ENCODE data around the gene SPOCK2.

SPOCK2 gene

DNA sequence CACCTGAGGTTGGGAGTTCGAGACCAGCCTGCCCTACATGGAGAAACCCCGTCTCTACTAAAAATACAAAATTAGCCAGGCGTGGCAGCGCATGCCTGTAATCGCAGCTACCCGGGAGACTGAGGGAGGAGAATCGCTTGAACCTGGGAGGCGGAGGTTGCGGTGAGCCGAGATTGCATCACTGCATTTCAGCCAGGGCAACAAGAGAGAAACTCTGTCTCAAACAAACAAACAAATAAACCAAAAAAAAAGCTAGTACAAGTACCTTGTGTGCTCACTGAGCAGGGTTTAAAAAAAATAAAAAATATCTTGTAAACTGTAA, 11.2 kb upstream of the SPOCK2 start:
- no peak overlapping the region for H3K4me3 ChIP-seq (ENCODE audit: low read length)
- TF ChIP-seq ZNF274 (IDR thresholded peaks at IDR 0.05; ENCODE audit: low read depth, low read length) = no peak

DNA sequence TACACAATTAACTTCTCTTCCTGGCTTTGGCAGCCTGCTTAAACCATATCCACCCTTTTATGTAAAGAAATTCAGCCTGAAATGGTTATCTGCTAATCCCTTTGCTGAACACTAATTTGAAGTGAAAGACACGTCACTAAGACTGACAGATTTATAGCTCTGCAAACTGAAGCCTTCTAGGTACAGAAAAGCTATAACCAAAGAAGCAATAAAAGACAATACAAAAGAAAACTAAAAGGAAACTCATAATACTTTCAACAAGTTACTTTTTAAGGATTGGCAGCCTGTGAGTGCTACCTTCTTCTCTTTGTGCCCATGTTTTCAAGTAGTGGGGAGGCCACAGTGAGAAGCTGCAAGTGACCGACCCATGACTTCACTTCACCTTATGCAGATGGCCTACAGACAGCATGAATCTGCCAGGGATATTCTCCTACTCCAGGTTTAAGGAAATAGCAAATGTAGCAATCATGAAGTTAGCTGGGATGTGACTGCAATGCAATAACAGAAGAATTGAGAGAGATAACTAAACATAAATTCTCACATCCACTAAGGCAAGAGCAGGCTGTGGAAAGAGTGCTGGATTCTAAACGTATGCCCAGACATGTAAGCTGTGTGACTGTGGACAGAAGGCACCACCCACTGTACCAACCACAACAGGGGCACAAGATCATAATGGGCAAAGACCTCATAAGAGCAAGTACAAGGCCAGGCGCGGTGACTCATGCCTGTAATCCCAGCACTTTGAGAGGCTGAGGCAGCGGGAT, 10.7 kb upstream of the SPOCK2 start:
- no peak for TF ChIP-seq ZNF274 (IDR thresholded peaks at IDR 0.05; ENCODE audit: low read depth, low read length)

DNA sequence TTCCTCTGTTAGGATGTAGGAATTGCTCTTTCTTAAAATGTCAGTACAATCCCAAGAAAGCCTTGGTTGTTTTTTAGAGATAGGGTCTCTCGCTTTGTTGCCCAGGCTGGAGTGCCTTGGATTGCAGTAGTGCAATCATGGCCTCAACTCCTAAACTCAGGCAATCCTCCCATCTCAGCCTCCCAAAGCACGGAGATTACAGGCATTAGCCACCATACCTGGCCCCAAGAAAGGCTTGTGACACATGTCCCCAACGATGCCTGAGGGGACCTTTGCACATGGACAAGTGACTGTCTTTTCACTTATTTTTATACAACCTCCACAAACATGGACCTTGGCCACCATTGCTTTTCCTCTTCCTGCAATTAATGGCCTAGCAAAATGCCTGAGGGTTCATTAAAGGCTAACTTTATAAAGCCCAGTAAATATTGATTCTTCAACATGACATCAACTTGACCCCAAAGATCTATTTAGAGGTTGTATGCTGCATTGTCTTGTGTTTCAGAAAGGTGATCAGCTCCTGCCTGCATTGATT, 10.0 kb upstream of the SPOCK2 start:
- no peak overlapping the region for H3K4me3 ChIP-seq (ENCODE audit: low read length)
- TF ChIP-seq ZNF274 (IDR thresholded peaks at IDR 0.05; ENCODE audit: low read depth, low read length) = no peak

More for the DNA sequence above, 10.7 kb upstream of the SPOCK2 start:
- H3K4me3 ChIP-seq (ENCODE audit: low read length) = no peak overlapping the region

DNA sequence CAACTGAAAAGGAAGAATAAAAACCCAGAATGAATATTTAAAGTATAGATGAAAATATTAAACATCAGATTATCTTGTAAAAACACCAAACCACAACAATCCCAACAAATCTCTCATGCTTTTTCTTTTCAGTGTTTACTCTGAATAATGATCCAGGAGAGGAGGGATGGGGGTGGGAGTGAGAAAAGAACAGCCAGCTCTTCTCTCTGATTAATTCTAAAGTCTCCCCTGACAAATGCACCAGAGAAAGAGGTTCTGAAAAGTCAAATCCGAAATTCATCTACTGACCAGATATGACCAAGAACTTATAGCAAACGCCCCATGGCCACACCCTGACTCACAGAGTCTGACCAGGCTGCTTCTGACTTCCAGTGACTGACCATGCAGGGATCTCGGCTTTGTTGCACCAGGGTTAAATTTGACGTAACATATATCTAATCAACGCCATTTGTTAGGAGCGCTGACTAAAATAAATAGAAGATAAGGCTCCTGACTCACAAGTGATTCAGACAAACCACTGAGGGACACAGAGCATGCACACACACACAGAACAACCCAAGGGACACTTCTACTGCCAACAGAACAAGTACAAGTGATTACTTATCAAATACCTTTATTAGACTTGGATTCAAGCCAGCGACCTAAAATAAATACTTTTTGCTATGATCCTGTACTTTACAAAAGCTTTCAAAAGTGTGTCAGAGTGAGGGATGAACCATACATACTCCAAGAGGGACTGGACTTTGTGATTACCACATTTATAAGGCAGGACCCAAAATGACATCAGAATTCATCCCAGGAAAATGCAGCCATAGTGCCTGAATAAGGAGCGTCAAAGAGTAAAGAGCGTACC, 9.3 kb upstream of the SPOCK2 start:
- H3K4me3 ChIP-seq (ENCODE audit: low read length) = no peak overlapping the region
- TF ChIP-seq ZNF274 (IDR thresholded peaks at IDR 0.05; ENCODE audit: low read depth, low read length) = no peak

DNA sequence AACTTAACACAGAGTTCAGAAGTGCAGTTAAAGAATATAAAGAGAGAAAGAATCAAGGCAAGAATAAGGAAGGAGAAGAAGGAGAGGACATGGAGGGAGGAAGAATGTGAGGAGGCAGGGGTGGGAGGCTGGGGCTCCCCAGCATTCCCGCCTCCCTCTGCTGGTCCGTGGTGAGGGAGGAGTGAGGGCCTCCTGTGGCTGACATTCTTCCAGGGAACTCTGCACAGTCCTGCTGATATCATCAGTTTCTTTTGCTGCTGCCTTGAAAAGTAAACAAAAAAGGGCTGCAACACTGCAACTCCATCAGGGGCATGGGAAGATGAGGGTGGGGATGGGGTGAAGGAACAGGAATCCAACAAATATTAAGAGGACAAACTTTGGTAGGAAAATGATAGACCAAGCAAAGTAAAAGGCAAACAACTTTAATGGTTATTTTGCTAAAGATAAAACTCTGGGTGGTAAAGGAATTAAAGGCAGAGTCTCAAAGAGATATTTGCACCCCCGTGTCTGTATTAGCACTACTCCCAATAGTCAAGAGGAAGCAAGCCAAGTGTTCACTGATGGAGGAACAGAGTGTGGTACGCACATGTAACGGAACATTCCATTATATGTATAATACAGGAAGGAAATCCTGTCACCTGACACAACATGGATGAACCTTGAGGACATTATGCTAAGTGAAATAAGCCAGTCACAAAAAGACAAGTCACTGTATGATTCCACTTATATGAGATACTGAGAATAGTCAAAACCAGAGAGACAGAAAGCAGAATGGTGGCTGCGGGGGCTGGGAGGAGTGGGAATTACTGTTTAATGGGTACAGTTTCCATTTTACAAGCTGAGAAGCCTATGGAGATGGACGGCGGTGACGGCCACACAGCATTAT, 8.0 kb upstream of the SPOCK2 start:
- TF ChIP-seq ZNF274 (IDR thresholded peaks at IDR 0.05; ENCODE audit: low read depth, low read length) = no peak
- H3K4me3 ChIP-seq (ENCODE audit: low read length) = no peak overlapping the region

DNA sequence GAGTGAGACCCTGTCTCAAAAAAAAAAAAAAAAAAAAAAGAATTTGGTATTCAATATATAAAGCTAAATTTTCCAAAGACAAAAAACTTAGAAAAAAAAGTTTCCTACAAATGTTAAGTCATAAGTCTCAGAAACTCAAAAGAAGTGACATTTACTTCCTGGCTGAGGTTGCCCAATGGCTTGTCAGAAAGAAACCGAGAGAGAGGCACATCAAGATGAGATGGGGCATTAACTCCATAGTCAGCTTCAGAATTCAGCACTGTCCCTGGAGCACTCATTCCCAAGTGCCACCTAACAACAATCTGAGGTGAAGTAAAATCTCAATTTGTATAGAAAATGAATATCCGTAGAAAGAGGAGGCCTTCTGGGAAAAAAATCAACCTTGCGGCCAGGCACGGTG, 6.8 kb upstream of the SPOCK2 start:
- no peak overlapping the region for H3K4me3 ChIP-seq (ENCODE audit: low read length)
- no peak for TF ChIP-seq ZNF274 (IDR thresholded peaks at IDR 0.05; ENCODE audit: low read depth, low read length)

DNA sequence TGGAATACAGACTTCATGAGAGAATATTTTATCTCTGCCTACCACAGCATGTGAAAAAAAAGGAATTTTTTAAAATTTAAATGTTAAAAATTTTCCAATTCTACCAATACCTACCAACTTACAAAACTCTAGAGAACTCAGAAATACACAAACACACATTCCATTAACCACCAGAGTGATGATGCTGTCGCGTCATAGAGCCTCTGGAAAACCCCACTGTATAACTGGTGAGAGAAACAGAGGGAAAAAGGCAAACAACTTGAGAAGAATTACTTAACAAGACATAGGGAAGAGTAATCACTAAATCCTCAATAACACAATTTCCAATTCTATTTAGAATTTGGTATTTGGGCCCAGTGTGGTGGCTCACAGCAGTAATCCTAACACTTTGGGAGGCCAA, 6.2 kb upstream of the SPOCK2 start:
- H3K4me3 ChIP-seq (ENCODE audit: low read length) = no peak overlapping the region
- TF ChIP-seq ZNF274 (IDR thresholded peaks at IDR 0.05; ENCODE audit: low read depth, low read length) = no peak

DNA sequence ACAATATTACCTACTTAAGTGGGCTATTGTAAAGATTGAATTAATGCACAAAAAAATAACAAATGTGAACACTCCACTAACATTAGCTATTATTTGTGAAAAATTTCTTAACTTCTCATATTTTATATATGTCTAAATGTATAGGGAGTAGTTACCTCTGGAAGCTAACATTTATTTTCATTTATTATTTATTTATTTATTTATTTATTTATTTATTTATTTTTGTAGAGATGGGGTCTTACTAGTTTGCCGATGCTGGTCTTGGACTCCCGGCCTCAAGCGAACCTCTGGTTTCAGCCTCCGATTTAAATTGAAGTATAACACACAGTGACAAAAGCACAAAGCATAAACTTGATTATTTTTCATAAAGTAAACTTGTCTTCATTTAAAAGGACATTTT, 5.1 kb upstream of the SPOCK2 start:
- TF ChIP-seq ZNF274 (IDR thresholded peaks at IDR 0.05; ENCODE audit: low read depth, low read length) = no peak
- H3K4me3 ChIP-seq (ENCODE audit: low read length) = no peak overlapping the region

DNA sequence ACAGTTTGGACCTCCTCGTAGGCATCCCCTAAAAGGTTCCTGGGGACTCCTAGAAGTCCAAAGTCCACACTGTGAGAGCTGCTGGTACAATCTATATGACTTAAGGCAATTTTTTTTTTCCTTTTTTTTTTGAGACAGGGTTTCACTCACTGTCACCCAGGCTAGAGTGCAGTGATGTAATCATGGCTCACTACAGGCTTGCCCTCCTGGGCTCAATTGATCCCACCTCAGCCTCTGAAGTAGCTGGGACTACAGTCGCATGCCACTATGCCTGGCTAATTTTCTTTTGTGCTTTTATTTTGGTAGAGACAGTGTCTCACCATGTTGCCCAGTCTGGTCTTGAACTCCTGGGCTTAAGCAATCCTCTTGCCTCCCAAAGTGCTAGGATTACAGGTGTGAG, 4.6 kb upstream of the SPOCK2 start:
- TF ChIP-seq ZNF274 (IDR thresholded peaks at IDR 0.05; ENCODE audit: low read depth, low read length) = no peak
- no peak overlapping the region for H3K4me3 ChIP-seq (ENCODE audit: low read length)

DNA sequence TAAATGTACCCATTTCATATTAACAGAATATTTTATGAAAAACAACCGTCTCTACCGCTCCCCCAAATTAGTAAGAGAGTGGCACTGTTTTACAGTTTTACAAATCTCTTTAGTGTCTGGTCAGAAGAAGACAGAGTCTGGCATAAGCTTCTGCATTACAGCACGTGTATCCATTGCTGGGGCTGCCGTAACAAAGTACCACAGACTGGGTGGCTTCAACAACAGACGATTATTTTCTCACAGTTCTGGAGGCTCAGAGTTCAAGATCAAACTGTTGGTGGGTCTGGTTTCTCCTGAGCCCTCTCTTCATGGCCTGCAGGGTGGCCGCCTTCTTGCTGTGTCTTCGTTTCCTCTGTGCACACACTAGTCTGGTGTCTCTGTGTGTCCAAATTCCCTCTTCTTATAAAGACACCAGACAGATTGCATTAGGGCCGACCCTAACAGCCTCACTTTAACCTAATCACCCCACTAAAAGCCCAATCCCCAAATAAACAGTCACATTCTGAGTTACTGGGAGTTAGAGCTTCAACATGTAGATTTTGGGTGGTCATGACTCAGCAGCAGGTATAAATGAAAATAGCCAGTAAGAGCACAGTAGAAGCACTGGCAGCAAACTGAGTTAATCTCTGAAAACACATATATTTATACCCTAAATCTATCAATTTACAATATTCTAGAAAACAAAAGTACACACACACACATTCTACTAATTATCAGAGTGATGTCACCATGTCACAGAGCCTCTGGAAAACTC, 4.0 kb upstream of the SPOCK2 start:
- no peak overlapping the region for H3K4me3 ChIP-seq (ENCODE audit: low read length)
- no peak for TF ChIP-seq ZNF274 (IDR thresholded peaks at IDR 0.05; ENCODE audit: low read depth, low read length)

DNA sequence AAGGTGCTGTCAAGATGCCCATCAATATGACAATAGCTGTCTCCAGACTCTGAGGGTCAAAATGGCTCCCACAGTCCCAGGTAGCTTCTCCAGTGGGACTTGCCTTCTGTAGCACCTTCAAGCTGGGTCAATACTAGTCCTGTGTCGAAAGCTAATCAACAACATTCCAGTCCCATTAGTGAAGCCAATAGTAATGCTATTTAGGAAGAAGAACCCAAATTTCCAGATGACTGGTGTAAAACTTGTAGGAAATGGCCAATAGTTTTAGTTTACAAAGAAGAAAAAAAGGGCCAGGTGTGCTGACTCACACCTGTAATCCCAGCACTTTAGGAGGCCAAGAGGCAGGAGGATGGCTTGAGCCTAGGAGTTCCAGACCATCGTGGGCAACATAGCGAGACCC, 2.0 kb upstream of the SPOCK2 start:
- TF ChIP-seq ZNF274 (IDR thresholded peaks at IDR 0.05; ENCODE audit: low read depth, low read length) = no peak
- no peak overlapping the region for H3K4me3 ChIP-seq (ENCODE audit: low read length)

DNA sequence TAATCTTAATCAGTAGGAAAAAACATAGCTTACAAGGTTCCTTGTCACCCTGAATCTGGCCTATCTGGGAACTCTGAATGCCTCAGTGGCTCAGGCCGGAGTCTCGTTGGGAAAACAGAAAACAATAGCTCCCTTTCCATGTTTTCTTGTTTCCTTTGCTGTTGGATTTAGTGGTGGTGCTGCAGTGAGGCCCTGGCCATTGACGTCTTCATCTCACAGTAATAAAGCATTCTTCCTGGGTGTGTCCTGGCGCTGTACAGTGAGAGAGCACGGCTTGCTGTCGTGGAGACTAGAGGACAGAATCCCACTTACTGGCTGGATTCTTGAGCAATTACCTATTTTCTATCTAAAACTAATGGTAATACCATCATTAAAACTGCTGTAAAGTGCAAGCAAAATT, 1.3 kb upstream of the SPOCK2 start:
- H3K4me3 ChIP-seq (ENCODE audit: low read length) = no peak overlapping the region
- no peak for TF ChIP-seq ZNF274 (IDR thresholded peaks at IDR 0.05; ENCODE audit: low read depth, low read length)

DNA sequence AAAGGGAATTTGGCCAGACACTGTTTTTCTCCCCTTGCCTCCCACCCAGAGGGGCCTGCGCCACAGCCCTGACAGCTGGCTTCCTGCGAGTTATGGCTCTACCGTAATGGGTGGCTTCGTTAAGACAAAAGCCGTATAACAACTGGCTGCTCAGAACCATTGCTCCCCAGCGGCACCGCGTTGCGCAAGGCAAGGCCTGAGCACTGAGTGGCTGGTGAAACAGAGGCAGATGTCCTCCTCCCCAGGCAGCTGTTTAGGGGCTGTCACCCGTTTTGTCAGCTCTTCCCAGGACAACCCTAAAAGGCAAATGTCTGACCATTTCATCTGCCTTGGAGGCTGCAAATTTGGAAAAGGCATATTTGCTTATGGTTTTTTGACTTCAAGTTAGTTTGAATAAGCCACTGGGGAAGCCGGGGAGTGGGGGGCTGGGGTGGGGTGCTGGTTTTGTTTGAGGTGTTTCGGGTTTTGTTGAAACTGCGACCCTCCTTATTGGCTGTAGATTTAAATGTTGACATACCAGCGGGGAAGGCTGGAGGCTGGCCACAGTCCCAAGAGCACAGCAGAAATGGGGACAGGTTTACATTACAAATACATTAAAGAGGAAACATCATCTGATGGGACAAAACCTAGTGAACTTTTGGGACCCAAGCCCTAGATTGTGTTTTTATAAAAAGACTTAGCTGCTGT, 681 bp upstream of the SPOCK2 start:
- TF ChIP-seq ZNF274 (IDR thresholded peaks at IDR 0.05; ENCODE audit: low read depth, low read length) = no peak
- no peak overlapping the region for H3K4me3 ChIP-seq (ENCODE audit: low read length)

All from GM08714 (cell line).